NCI-H128 (cell line): ENCODE results near the gene FOSL2.

Experiments
- DNase-seq: peaks from one replicate; lab custom pipeline; 2025; ENCODE audit not compliant: unreplicated experiment; lab: John Stamatoyannopoulos, UW

FOSL2 gene

DNA sequence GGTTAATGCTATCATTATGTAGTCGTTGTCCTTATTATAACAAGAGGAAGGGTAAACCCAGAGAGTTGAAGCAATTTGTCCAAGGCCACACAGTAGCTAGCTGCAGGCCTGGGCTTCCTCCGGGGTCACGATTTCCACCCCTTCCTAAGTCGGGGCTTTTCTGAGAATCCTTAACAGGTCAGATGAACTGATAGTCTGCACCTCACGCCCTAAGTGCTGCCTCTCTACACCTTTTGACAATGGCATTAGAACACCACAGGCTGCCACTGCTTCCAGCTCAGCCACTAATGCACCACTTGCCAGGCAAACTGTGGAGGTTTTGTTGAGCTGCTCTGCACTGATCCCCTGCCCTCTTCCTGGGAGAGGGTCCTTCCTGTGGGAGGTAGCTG is 37.7 kb downstream of the FOSL2 start:
- no peak for DNase-seq

- DNase-seq, result no peak
These were observed 38.2 kb downstream of the FOSL2 start for GRCh38 chr2:28430788-28431418.

DNA sequence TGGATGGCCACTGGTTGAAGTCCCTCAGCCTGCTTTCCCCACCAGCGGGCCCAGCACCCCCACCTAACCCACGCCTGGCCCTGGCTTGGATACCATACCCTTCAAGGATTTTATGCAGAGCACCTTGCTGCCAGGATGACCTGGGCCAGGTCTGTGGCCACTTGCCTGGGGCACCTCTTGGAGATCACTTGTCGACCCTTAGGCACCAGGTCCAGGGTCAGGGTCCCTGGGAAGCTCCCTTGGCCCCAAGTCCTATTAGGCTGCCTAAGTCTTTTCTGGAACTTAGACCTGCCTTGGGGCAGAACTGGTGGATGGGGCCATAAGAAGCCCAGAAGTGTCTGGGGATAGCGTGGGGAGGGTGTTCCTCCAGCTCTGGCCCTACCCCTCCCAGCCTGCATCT is 39.1 kb downstream of the FOSL2 start:
- DNase-seq, result no peak

DNA sequence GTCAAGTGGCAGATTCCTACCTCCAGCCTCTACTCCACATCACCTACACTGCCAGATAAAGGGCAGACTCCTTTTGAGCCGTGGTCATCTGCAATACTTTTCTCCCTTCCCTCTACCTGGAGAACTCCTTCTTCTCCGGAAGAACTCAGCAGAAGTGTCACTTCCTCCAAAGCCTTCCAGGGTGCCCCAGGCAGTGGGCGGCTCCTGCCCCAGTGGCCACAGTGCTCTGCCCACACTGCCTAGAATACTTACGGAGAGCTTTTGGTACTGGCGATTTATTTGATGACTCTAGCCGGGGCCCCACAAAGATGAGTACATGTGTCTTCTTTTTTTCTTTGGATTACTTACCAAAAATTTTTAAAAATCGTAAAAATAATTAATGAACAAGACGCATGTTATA is 39.7 kb downstream of the FOSL2 start:
- no peak for DNase-seq

DNA sequence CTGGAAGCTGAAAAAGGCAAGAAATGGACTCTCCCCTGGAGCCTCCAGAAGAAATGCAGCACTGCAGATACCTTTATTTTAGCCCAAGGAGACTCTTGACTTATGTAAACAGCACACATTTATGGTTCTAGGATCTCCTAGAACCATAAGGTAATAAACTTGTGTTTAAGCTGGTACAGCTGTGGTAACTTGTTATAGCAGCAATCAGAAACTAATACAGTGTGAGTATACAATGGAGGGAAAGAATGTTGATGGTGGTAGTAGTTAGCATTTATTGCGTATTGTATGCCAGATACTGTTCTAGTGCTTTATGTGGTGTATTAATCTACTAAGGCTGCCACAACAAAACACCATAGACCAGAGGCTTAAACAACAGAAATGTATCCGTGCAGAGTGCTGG is 40.6 kb downstream of the FOSL2 start:
- DNase-seq, result no peak

GRCh38 chr2:28433935-28434599 is 41.4 kb downstream of the FOSL2 start:
- DNase-seq, result no peak

DNA sequence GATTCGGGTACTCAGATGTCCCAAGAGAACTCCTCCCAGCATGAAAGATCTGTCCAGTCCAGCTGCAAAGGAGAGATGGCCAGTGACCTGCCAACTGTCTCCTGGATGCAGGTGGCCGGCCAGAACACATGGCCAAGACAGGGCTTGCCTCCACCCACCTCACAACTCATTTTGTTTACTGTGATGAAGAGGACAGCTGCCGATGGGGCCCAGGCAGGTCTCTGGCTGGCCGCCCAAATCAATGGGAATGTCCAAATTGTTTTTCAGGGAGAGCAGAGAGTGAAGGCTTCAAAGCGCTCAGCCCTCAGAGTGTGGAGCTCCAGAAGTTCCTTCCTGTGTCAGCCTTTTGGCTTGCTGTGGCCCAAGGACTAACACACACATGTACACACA is 41.9 kb downstream of the FOSL2 start:
- DNase-seq, result no peak

GRCh38 chr2:28435241-28435640 is 42.6 kb downstream of the FOSL2 start:
- DNase-seq, result no peak

GRCh38 chr2:28435814-28436351 is 43.2 kb downstream of the FOSL2 start:
- no peak for DNase-seq

GRCh38 chr2:28436525-28437051 is 43.9 kb downstream of the FOSL2 start:
- DNase-seq, result no peak

GRCh38 chr2:28437149-28437835 is 44.6 kb downstream of the FOSL2 start:
- DNase-seq, result no peak

DNA sequence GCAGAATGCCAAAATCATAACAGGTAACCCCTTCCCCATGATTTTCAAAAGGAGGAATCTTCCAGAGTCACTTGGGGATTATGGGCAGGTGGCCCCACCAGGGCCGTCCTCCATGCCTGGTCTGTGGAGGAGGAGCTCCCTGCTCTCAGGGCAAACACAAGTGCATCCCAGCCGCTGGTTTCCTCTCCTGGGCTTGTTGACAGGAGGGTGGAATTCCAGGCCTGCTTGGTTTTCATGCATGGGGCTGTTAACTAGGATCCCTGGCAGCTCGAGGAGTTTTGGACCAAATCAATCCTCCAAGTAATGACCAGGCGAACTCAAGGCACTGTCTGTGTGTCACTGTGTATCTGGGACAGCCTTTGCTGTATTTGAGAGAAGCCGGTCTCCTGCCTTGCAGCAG is 45.3 kb downstream of the FOSL2 start:
- no peak for DNase-seq

DNA sequence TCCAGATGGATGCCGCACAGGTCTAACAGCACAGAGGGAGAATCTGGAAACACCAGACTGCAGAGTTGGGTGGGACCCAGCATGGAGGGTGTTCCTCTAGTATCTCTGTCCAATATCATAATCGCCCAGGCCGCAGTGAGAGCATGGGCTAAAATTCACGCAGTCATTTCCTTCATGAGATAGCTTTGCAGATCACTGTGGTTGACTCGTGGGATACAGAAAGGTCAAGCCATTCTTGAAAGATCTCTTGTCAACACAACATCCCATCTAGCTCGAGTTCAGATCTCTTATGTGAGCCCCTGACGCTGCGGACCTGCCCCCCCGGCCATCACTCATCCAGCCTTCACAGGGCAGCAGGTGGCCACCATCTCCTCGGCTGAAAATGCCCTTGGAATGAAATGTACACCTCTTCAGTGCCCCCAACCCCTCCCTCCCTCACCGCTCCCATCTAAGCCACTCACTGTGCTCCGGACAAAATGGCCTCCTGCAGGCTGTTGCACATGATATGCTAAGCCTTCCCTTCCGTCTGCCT is 45.9 kb downstream of the FOSL2 start:
- no peak for DNase-seq

DNA sequence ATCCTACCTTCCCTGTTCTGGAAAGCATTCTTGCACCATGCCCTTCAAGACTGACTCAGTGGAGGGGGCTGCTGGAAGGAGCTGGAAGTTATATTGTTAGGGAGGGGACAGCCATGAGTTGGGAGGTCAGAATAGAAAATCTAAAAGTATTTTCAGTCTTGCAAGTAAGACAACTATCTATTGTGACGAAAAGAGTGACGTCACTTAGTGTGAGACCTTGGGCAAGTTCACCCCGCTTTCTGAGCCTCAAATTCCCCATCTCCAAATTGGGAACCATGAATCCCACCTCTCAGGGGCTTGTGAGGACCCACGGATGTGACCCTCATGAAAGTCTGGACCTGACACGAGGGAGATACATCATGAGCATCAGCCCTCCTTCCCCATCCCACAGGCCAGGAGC is 46.5 kb downstream of the FOSL2 start:
- DNase-seq, result no peak

GRCh38 chr2:28439763-28440162 is 47.1 kb downstream of the FOSL2 start:
- DNase-seq, result no peak

GRCh38 chr2:28442328-28442727 is 49.7 kb downstream of the FOSL2 start:
- no peak for DNase-seq

DNA sequence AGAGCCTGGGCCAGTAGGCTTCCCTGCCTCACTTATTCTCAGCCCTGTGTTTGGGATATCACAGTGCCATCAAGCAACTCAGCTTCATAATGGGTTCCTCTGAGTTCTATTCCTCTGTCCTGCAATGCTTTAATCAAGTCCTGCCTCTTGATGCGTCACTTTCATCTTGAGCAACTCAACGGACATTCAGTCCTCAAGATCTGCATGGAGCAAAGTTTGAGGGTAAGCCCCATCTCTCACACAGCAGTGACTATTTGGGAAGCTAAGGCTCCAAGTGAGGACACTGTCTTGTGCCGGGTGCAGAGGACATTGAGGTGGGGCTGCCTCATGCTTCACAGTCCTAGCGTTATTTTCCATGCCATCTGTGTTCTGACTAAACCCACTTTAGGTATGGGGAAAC is 52.3 kb downstream of the FOSL2 start:
- no peak for DNase-seq

GRCh38 chr2:28445448-28446258 is 53.0 kb downstream of the FOSL2 start:
- DNase-seq, result no peak

GRCh38 chr2:28446531-28446930 is 53.9 kb downstream of the FOSL2 start:
- DNase-seq, result no peak

DNA sequence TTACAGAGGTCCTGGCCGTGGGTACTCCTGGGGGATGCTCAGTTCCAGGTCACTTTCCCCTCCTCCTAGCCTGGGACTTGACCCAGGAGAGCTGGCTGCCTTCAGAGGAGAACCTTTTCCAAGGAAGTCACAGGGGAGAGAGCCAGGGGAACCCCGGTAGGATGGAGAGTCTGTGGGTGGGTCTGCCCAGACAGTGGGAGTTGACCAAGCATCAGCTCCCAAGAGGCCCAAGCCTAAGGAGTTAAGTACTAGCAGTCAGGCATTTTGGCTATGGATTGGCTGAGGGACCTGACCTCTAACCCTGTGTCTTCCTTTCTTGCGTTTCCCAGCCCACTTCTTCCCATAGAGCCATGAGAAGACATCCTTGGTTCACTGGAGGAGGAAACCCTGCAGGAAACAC is 54.4 kb downstream of the FOSL2 start:
- DNase-seq, result no peak
